Left ventricle myocardium inferior (tissue), 1 donor: ENCODE measurements around the gene EFHD1. TPM values are rescaled to one million over a fixed set of nuclear protein-coding genes. Genes with fewer than 3 reads are reported as not detected.

Source experiments
- DNase-seq: peaks from one replicate; pipeline ENCODE4 v3.0.0-alpha.2; 2020
- H3K27ac ChIP-seq: fragments of 200-600 bp; replicated peaks from 2 replicates; pipeline ENCODE4 v1.8.0; 2021
- H3K27me3 ChIP-seq: fragments of 200-600 bp; 2 replicates; pipeline ENCODE4 v1.8.0; 2021; ENCODE audit warnings: low read depth
- H3K36me3 ChIP-seq: fragments of 200-600 bp; 2 replicates; pipeline ENCODE4 v1.8.0; 2021
- H3K4me1 ChIP-seq: fragments of 200-600 bp; 2 replicates; pipeline ENCODE4 v1.8.0; 2021
- H3K4me3 ChIP-seq: fragments of 200-600 bp; 2 replicates; pipeline ENCODE4 v1.8.0; 2021; ENCODE audit warnings: mild to moderate bottlenecking, moderate library complexity
- H3K9me3 ChIP-seq: fragments of 200-600 bp; replicated peaks from 2 replicates; pipeline ENCODE4 v1.8.0; 2021
- intact Hi-C: fragments of 100-400 bp; cut with micrococcal nuclease; formaldehyde crosslinking; loops from one replicate; pipeline ENCODE4 v1.11.0; 2022
- long read RNA-seq: library from polyadenylated mRNA; unstranded; transcript quantifications from one replicate; pipeline ENCODE4 v2.0.0, GENCODE V29; 2021
- total RNA-seq: library from RNA; stranded (reverse); fragmentation: NEBNext Ultra II Directional; extraction: Animal tissue kit (Norgen Biotek cat#: 25700); gene quantifications from one replicate; pipeline ENCODE4 v1.2.1, GENCODE V29; 2021
- TF ChIP-seq, protein P1 (sequence below): fragments of 200-600 bp; IDR thresholded peaks from 2 replicates; pipeline ENCODE4 v1.8.0; 2021; ENCODE audit warnings: antibody characterized with exemption, mild to moderate bottlenecking, borderline replicate concordance
- donor health status: DM: no; HTN: yes; CAD: no; lungs with severe emphysema.

EFHD1 gene, protein sequence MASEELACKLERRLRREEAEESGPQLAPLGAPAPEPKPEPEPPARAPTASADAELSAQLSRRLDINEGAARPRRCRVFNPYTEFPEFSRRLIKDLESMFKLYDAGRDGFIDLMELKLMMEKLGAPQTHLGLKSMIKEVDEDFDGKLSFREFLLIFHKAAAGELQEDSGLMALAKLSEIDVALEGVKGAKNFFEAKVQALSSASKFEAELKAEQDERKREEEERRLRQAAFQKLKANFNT
- total RNA-seq: 29.7 TPM
- long read RNA-seq, transcript EFHD1-201 (4 exons, 2,259 nt): major isoform, 63 of 66 reads
- long read RNA-seq, partial matches to known transcripts: 0 of 66 reads
- long read RNA-seq, other reads (novel, unspliced or antisense): 1 of 66 reads

GRCh38 chr2:232633413-232634205, at the start of gene EFHD1:
Gene EFHD1, plus strand, starts transcription at chr2:232633604. Its CDS starts 101 bp downstream, at chr2:232633705.
- Histone ChIP-seq H3K36me3 (no peaks in the 10 kb centered on the region), H3K27me3 (peaks cover 71% of the 10 kb centered on the region), H3K4me1 (peaks cover 41% of the 10 kb centered on the region), H3K27ac (peak within 1 kb of the TSS; percentile 82), H3K9me3 (no peaks in the 10 kb centered on the region), H3K4me3 (peak within 1 kb of the TSS; percentile 76)
- peak; percentile 86 for DNase-seq
- TF ChIP-seq, protein P1, sequence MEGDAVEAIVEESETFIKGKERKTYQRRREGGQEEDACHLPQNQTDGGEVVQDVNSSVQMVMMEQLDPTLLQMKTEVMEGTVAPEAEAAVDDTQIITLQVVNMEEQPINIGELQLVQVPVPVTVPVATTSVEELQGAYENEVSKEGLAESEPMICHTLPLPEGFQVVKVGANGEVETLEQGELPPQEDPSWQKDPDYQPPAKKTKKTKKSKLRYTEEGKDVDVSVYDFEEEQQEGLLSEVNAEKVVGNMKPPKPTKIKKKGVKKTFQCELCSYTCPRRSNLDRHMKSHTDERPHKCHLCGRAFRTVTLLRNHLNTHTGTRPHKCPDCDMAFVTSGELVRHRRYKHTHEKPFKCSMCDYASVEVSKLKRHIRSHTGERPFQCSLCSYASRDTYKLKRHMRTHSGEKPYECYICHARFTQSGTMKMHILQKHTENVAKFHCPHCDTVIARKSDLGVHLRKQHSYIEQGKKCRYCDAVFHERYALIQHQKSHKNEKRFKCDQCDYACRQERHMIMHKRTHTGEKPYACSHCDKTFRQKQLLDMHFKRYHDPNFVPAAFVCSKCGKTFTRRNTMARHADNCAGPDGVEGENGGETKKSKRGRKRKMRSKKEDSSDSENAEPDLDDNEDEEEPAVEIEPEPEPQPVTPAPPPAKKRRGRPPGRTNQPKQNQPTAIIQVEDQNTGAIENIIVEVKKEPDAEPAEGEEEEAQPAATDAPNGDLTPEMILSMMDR: no peak
- intact Hi-C loops: no loop called here

GRCh38 chr2:232584238-232584637, 49.2 kb upstream of the EFHD1 start:
- peaks cover 8% of the 10 kb centered on the region for H3K9me3 ChIP-seq
- TF ChIP-seq, protein P1: no peak
- no peak overlapping the region for H3K27ac ChIP-seq
- peaks cover 32% of the 10 kb centered on the region for H3K36me3 ChIP-seq
- DNase-seq: no peak
- H3K27me3 ChIP-seq: no peaks in the 10 kb centered on the region
- intact Hi-C loops: no loop called here
- H3K4me3 ChIP-seq: no peak overlapping the region
- peaks cover 13% of the 10 kb centered on the region for H3K4me1 ChIP-seq

- DNase-seq: no peak
- intact Hi-C loops: no loop called here
- Histone ChIP-seq H3K4me3 (no peak overlapping the region), H3K9me3 (peaks cover 8% of the 10 kb centered on the region), H3K27ac (no peak overlapping the region), H3K27me3 (no peaks in the 10 kb centered on the region), H3K4me1 (peaks cover 10% of the 10 kb centered on the region), H3K36me3 (peaks cover 16% of the 10 kb centered on the region)
- TF ChIP-seq, protein P1: no peak
Observed at GRCh38 chr2:232586943-232587505, 46.4 kb upstream of the EFHD1 start.

DNA sequence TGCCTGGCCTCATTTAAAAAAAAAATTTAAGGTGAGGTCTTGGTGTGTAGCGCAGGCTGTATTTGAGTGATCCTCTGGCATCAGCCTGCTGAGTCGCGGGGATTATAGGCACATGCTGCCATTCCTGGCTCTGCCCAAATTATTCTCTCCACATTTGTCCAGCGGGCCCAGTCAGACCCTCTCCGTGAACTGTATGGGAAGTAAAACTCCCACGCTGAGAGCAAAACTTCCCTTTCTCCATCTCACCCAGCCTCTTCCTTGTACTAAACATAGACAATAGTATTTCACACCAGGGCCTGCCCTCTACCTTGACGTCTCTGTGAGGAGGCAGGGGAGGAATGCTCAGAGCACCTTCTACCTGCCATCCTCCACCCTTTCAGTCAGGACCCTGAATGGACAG, 45.9 kb upstream of the EFHD1 start:
- Histone ChIP-seq H3K4me1 (peaks cover 13% of the 10 kb centered on the region), H3K36me3 (peaks cover 12% of the 10 kb centered on the region), H3K9me3 (peaks cover 8% of the 10 kb centered on the region), H3K27me3 (no peaks in the 10 kb centered on the region), H3K27ac (no peak overlapping the region), H3K4me3 (no peak overlapping the region)
- TF ChIP-seq, protein P1: no peak
- no peak for DNase-seq
- intact Hi-C loops: no loop called here

DNA sequence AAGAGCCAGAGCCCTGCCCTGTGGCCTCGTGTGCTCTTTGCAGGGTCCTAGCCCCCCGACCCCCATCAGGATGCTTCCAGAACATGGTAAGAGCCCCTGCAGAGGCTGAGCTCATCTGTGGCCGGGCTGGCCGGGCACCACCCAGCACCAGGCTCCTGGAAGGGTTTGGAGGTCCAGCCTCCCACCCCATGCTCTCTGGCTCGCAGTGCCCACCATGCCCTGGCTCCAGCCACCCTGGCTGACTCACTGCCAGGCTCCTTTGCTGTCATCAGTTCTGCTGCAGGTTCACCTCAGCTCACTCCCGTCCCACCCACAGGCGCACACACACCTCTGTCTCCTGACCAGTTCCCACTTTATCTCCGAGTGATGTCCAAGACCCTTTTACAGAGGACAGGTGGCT, 45.4 kb upstream of the EFHD1 start:
- Histone ChIP-seq H3K9me3 (peaks cover 8% of the 10 kb centered on the region), H3K27ac (no peak overlapping the region), H3K4me1 (peaks cover 18% of the 10 kb centered on the region), H3K27me3 (no peaks in the 10 kb centered on the region), H3K4me3 (no peak overlapping the region), H3K36me3 (peaks cover 8% of the 10 kb centered on the region)
- TF ChIP-seq, protein P1: no peak
- intact Hi-C loops: no loop called here
- DNase-seq: no peak
